NCI-H226 (cell line): ENCODE results near the gene SDC4.

Experiments used
- DNase-seq: peaks from one replicate; pipeline ENCODE4 v3.0.0-alpha.2; 2015

Gene SDC4

GRCh38 chr20:45293041-45294002 is 54.9 kb downstream of the SDC4 start:
- peak; percentile 32 for DNase-seq

GRCh38 chr20:45292343-45292742 is 55.9 kb downstream of the SDC4 start:
- DNase-seq = no peak

GRCh38 chr20:45291526-45291925 is 56.7 kb downstream of the SDC4 start:
- no peak for DNase-seq

GRCh38 chr20:45290677-45291355 is 57.4 kb downstream of the SDC4 start:
- DNase-seq = peak; percentile 65

- no peak for DNase-seq
Measured at GRCh38 chr20:45289942-45290676, 58.1 kb downstream of the SDC4 start.

GRCh38 chr20:45288860-45289259 is 59.4 kb downstream of the SDC4 start:
- DNase-seq = no peak

GRCh38 chr20:45288376-45288775 is 59.8 kb downstream of the SDC4 start:
- DNase-seq = no peak

GRCh38 chr20:45283551-45284057 is 64.6 kb downstream of the SDC4 start:
- DNase-seq = no peak

- DNase-seq = peak; percentile 48
Measured at GRCh38 chr20:45282700-45283550, 65.3 kb downstream of the SDC4 start.

GRCh38 chr20:45279992-45280391 is 68.2 kb downstream of the SDC4 start:
- no peak for DNase-seq

- no peak for DNase-seq
Measured at GRCh38 chr20:45275338-45275737, 72.9 kb downstream of the SDC4 start.
